HepG2 (cell line): ENCODE results near the gene KLHDC2. TPM values are rescaled to one million over a fixed set of nuclear protein-coding genes. Genes with fewer than 3 reads are reported as not detected.

ENCODE experiments used
- AGO1 ChIP-seq: fragments of 200-400 bp; formaldehyde crosslinking; IDR thresholded peaks from 2 replicates; pipeline ENCODE4 v1.6.1; 2017; ENCODE audit warnings: mild to moderate bottlenecking, low read depth, low read length, moderate library complexity; ENCODE audit not compliant: poor library complexity, severe bottlenecking
- AHR ChIP-seq: IDR thresholded peaks from 2 replicates; pipeline ENCODE4 v1.6.1; 2018; ENCODE audit warnings: missing genetic modification reagents, missing compliant biosample characterization
- DMAP1 ChIP-seq: IDR thresholded peaks from 2 replicates; pipeline ENCODE4 v1.6.1; 2016
- GABPB1 ChIP-seq: IDR thresholded peaks from 2 replicates; pipeline ENCODE4 v1.6.1; 2016; ENCODE audit warnings: mild to moderate bottlenecking, missing genetic modification reagents, moderate library complexity, missing compliant biosample characterization
- KDM2A ChIP-seq: sonication (generic); formaldehyde crosslinking; IDR thresholded peaks from 2 replicates; pipeline ENCODE4 v1.4.0; 2020; ENCODE audit warnings: low read depth, missing genetic modification reagents, borderline replicate concordance
- MAFK ChIP-seq, 2 experiments: IDR thresholded peaks in 1 of 2; conservative IDR thresholded peaks in 1 of 2; 2 replicates each; pipeline ENCODE4 v1.6.1; 2011; ENCODE audit warnings: improper control_type of control experiment in 2 of 2, low read length in 2 of 2
- MAZ ChIP-seq, 2 experiments: sonication (generic) in 1 of 2; formaldehyde crosslinking in 1 of 2; IDR thresholded peaks; 2 replicates each; pipeline versions ENCODE4 v1.5.0 to v1.6.1; 2012 to 2020; ENCODE audit warnings: low read depth in 2 of 2, mild to moderate bottlenecking in 2 of 2, borderline replicate concordance in 1 of 2, improper control_type of control experiment in 1 of 2, low read length in 1 of 2, missing genetic modification reagents in 1 of 2, moderate library complexity in 1 of 2
- NAIF1 ChIP-seq: sonication (generic); formaldehyde crosslinking; IDR thresholded peaks from 2 replicates; pipeline ENCODE4 v1.5.0; 2020; ENCODE audit warnings: mild to moderate bottlenecking, missing genetic modification reagents, borderline replicate concordance
- NFIB ChIP-seq: sonication (generic); formaldehyde crosslinking; IDR thresholded peaks from 2 replicates; pipeline ENCODE4 v1.9.0; 2021; ENCODE audit warnings: missing genetic modification reagents, mild to moderate bottlenecking, borderline replicate concordance
- PLRG1 ChIP-seq: fragments of 450-650 bp; conservative IDR thresholded peaks from 2 replicates; pipeline ENCODE4 v1.6.1; 2016
- RBAK ChIP-seq: sonication (generic); formaldehyde crosslinking; IDR thresholded peaks from 2 replicates; pipeline ENCODE4 v1.5.1; 2020; ENCODE audit warnings: mild to moderate bottlenecking, missing genetic modification reagents
- SMAD1 ChIP-seq: sonication (generic); formaldehyde crosslinking; IDR thresholded peaks from 2 replicates; pipeline ENCODE4 v1.4.0; 2020; ENCODE audit warnings: missing genetic modification reagents, low read depth, mild to moderate bottlenecking, borderline replicate concordance
- SRSF4 ChIP-seq: fragments of 200-400 bp; formaldehyde crosslinking; IDR thresholded peaks from one replicate; pipeline ENCODE4 v1.6.1; 2018; ENCODE audit warnings: mild to moderate bottlenecking, low read depth, low read length, moderate library complexity; ENCODE audit not compliant: poor library complexity, severe bottlenecking
- SYNCRIP ChIP-seq: fragments of 200-400 bp; formaldehyde crosslinking; IDR thresholded peaks from 2 replicates; pipeline ENCODE4 v1.6.1; 2018; ENCODE audit warnings: mild to moderate bottlenecking, low read depth, low read length; ENCODE audit not compliant: insufficient read depth
- U2AF1 ChIP-seq: fragments of 200-400 bp; formaldehyde crosslinking; optimal IDR thresholded peaks from 2 replicates; pipeline ENCODE3; 2017; ENCODE audit warnings: mild to moderate bottlenecking, low read depth, low read length
- WIZ ChIP-seq: sonication (generic); formaldehyde crosslinking; IDR thresholded peaks from 2 replicates; pipeline ENCODE4 v1.5.1; 2020; ENCODE audit warnings: mild to moderate bottlenecking, missing genetic modification reagents
- XRCC5 ChIP-seq: fragments of 200-400 bp; formaldehyde crosslinking; optimal IDR thresholded peaks from 2 replicates; pipeline ENCODE3; 2017; ENCODE audit warnings: mild to moderate bottlenecking, low read length
- ZBTB38 ChIP-seq: sonication (generic); formaldehyde crosslinking; IDR thresholded peaks from 2 replicates; pipeline ENCODE4 v1.5.1; 2020; ENCODE audit warnings: mild to moderate bottlenecking, missing genetic modification reagents
- ZEB1 ChIP-seq: IDR thresholded peaks from 2 replicates; pipeline ENCODE4 v1.6.1; 2012; ENCODE audit warnings: mild to moderate bottlenecking, low read depth, inconsistent platforms; ENCODE audit not compliant: insufficient replicate concordance
- ZNF20 ChIP-seq: sonication (generic); formaldehyde crosslinking; IDR thresholded peaks from 2 replicates; pipeline ENCODE4 v1.4.0; 2020; ENCODE audit warnings: mild to moderate bottlenecking, moderate library complexity, missing genetic modification reagents
- ZNF207 ChIP-seq: fragments of 450-650 bp; IDR thresholded peaks from 2 replicates; pipeline ENCODE4 v1.6.1; 2016; ENCODE audit warnings: antibody characterized with exemption, borderline replicate concordance
- polyA plus RNA-seq, 8 experiments: library from polyadenylated mRNA; depleted of rRNA in 3 of 8; stranded (reverse) in 7 of 8; unstranded in 1 of 8; fragments of >200 nt; fragmentation: Illumina TruSeq in 4 of 8; extraction: Trizol in 4 of 8; gene quantifications; 2 replicates each; pipeline versions ENCODE4 v1.2.1 to v1.2.3, GENCODE V29; 2011 to 2016; ENCODE audit warnings: low read depth in 4 of 8, missing spikeins in 1 of 8, mixed read lengths in 1 of 8; ENCODE audit not compliant: insufficient read depth in 1 of 8
- total RNA-seq, 5 experiments: library from RNA; depleted of rRNA; stranded (reverse); fragments of >200 nt; fragmentation: Illumina TruSeq; extraction: Trizol; gene quantifications; 2 replicates each; pipeline ENCODE4 v1.2.3, GENCODE V29; 2016; ENCODE audit warnings: low read depth in 1 of 5
- TF ChIP-seq, protein P1 (sequence below): IDR thresholded peaks from 2 replicates; pipeline ENCODE4 v1.6.1; 2016; ENCODE audit warnings: low read depth, borderline replicate concordance
- TF ChIP-seq, protein P2 (sequence below): IDR thresholded peaks from 2 replicates; pipeline ENCODE4 v1.6.1; 2018; ENCODE audit warnings: missing genetic modification reagents, mild to moderate bottlenecking, missing compliant biosample characterization

Gene KLHDC2
- total and polyA plus RNA-seq, 2 of the 13 experiments (the other 11 are each of a cell fraction or from before 2014, with no cell fraction given), result 95.5 to 170 TPM

DNA sequence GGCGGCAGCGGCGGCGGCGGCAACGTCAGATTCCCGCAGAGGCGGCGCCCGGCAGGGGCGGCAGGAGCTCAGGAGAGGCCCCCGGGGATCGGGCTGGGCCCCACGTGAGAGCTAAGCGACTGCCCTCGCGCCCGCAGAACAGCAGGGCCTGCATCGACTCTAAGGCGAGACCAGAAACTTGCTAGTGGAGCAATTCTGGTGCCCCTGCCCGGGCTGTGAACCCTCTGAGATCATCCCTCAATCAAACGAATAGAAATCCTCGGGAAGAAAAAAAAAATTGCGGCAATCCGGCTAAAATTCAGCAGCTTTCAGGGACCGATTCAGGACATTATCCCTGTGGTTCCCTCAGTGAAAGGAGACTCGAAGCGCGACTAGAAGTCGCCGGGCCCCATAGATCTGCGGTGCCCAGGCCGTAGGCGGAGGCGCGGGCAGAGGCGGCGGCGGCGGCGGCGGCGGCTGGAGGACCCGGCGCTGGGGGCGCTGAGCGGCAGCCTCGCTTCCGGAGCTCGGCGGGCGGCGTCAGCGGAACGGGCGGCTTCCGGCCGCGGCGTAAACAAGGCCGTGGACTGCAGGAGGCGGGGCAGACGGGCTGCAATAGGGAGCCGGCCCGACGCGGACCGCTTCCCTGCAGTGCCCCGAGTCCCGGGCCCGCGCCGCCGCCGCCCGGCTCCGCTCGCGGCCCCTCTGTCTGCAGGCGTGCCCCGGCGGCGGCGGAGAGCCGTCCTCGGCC is at the start of gene KLHDC2 (continued):
- TF ChIP-seq NAIF1 (CRISPR knock-in tag), result no peak
- TF ChIP-seq, protein P1, sequence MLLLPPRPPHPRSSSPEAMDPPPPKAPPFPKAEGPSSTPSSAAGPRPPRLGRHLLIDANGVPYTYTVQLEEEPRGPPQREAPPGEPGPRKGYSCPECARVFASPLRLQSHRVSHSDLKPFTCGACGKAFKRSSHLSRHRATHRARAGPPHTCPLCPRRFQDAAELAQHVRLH, result no peak
- peak; percentile 37 for TF ChIP-seq U2AF1
- TF ChIP-seq SMAD1, result 0 out of 2 replicates have a peak, but pooled peaks have one; percentile 12
- TF ChIP-seq ZNF20 (CRISPR knock-in tag), result no peak
- 0 out of 2 replicates have a peak, but pooled peaks have one; percentile 50 for TF ChIP-seq MAZ (IDR thresholded peaks at IDR 0.05; ENCODE audit: borderline replicate concordance, low read depth, low read length)
- TF ChIP-seq MAZ (CRISPR knock-in tag; IDR thresholded peaks at IDR 0.05; ENCODE audit: low read depth), result peak; percentile 98
- TF ChIP-seq SYNCRIP, result no peak
- no peak for TF ChIP-seq SRSF4
- TF ChIP-seq ZBTB38 (CRISPR knock-in tag), result no peak
- TF ChIP-seq DMAP1 (CRISPR knock-in tag), result peak; percentile 74
- no peak for TF ChIP-seq AHR (CRISPR knock-in tag)
- TF ChIP-seq NFIB (CRISPR knock-in tag), result no peak
- TF ChIP-seq ZNF207, result no peak
- TF ChIP-seq, protein P2, sequence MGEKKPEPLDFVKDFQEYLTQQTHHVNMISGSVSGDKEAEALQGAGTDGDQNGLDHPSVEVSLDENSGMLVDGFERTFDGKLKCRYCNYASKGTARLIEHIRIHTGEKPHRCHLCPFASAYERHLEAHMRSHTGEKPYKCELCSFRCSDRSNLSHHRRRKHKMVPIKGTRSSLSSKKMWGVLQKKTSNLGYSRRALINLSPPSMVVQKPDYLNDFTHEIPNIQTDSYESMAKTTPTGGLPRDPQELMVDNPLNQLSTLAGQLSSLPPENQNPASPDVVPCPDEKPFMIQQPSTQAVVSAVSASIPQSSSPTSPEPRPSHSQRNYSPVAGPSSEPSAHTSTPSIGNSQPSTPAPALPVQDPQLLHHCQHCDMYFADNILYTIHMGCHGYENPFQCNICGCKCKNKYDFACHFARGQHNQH (CRISPR knock-in tag), result peak; percentile 70
- TF ChIP-seq ZEB1, result no peak
- peak; percentile 73; the same call in 1 of the 2 replicates for TF ChIP-seq WIZ (CRISPR knock-in tag)
- TF ChIP-seq XRCC5, result no peak
- no peak for TF ChIP-seq RBAK (CRISPR knock-in tag)
- TF ChIP-seq GABPB1, result peak; percentile 90
- no peak for TF ChIP-seq KDM2A
- 0 out of 4 replicates have a peak, but pooled peaks of 1 of the 2 experiments have one; percentile 3 for TF ChIP-seq MAFK (conservative IDR thresholded peaks at IDR 0.05 in 1 of 2, IDR thresholded peaks at IDR 0.05 in 1 of 2; ENCODE audit: low read length in 2 of 2)
- no peak for TF ChIP-seq PLRG1
- no peak for TF ChIP-seq AGO1
